ENCODE data around the gene NACAD.

- TF ChIP-seq CTCF (IDR thresholded peaks at IDR 0.05): no peak
- no peak for TF ChIP-seq POLR2A (IDR thresholded peaks at IDR 0.05)
Observed at GRCh38 chr7:45122975-45123860, 34.4 kb upstream of the NACAD start.
